GM19023 (cell line): ENCODE measurements around the gene VWC2L.

Source experiments
- ATAC-seq: cut with Tn5 transposase; IDR thresholded peaks from one replicate; pipeline ENCODE4 v1.9.1; 2021; ENCODE audit warnings: mild to moderate bottlenecking, moderate library complexity; ENCODE audit not compliant: unreplicated experiment

The VWC2L gene

GRCh38 chr2:214533541-214533940 is 122.7 kb downstream of the VWC2L start:
- ATAC-seq, result no peak

GRCh38 chr2:214536625-214537024 is 125.8 kb downstream of the VWC2L start:
- ATAC-seq, result no peak

GRCh38 chr2:214537929-214538328 is 127.1 kb downstream of the VWC2L start:
- ATAC-seq, result no peak

DNA sequence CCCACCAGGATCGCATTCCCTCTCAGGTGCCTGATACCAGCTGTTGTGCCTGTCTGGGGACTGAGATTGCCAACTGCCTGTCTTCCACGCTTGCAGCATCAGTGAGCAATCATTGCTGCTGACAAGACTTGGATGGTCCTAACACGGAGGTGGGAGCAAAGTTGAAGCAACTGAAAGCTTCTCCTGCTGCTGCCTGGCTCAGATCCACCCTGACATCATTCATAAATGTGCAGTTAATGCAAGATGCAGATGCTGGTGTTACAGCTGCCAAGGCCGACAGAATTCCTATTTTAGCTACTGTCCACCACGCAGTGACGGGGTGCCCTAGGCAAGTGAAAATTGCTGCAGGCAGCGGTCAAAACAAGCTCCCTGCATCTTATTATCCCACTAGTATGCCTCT is 131.4 kb downstream of the VWC2L start:
- ATAC-seq, result no peak

DNA sequence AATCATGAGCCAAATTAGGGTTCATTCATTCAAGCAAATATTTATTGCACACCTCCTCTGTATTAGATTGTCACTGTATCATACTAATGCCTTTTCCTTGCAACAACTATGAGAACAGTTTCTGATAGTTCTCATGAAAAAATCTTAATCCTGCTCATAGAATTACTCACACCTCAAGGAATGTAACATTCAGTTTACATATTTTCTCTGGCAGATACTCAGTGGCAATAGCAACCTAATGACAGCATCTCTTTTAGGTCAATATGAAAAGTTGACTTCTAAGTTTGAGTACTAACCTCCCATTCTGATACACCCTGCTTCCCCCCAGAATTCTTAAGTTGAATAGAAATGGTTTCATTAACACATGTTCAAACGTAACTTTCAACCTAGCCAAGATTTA is 132.0 kb downstream of the VWC2L start:
- no peak for ATAC-seq

GRCh38 chr2:214543386-214543955 is 132.6 kb downstream of the VWC2L start:
- ATAC-seq, result no peak

DNA sequence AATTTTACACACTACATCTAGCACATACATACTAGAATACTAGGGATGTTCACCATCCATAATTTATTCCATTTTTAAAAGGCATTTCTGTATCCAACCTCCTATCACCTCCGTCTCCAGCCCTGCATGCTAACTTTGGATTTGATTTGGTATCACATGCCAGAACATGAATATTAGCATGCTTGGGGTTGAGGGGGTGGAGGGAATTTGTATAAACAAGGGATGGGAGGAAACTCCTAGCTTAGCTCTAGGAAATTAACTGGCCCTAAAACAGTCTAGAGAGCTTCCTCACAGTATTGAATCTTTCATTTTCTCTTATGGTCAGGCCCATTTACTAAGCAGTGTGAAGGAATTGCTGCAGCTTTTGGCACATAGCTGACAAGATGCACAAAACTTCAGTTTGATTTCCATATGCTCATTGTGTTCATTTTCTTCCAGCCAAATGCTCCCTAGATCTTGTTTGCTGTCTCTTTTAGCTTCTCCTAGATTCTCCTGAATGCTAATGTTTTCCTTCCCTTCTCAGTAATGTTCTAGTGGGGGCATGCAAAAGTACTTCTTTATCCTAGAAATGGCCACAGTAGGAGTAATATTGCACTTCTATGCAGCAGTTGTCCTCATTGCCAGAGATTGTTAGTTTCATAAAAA is 135.2 kb downstream of the VWC2L start:
- no peak for ATAC-seq

DNA sequence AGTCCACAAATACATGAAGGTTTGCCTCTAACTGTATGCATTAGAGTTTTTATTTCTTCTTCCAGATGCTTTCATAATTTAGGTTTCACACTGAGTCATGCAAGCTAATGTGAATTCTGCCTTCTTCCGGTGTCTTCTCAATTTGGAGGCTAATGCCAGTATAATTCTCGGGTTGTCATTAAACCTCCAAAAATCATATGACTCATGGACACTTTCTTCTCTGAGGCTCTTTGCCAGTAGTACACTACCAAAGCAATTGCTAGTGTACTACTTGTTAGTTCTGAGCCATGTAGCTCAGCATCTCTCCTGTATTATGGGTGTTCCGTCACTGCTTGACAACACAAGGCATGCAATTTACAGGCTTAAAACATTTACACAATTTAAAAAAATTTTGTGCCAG is 137.1 kb downstream of the VWC2L start:
- ATAC-seq, result no peak

DNA sequence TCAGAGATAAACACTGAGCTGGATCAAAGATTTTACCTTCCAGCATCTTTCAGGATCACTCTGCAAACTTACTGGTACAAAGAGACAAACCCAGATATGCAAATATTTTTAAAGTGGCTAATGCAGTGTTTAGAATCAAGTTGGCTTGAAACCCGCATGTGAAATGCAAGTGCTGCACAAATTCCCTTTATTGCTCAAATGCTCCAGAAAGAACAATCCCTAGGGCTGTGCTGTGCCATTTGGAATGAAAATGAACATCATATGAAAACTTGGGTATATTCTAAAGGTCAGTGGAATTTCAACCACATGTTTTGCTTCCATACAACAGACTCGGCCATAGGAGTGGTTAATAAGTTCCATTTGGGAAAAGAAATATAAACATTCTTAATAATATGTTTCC is 139.1 kb downstream of the VWC2L start:
- no peak for ATAC-seq

DNA sequence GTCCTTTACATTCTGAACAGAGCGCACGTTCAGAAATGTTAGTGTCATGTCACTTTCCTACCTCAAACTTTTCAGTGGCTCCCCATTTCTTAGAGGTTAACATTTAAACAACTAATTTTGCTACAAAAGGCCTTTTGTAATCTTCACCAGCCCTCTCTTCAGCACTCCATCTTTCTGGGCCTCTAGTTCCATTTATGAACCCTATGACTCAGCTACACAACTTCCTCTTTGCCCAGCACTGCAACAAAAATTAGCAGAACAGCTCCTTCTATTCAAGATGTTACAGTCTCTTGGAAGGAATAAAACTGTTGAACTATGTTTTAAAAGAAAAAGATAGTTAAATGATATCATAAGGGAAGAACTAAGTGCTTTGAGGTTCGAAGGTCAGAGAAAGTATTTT is 139.9 kb downstream of the VWC2L start:
- no peak for ATAC-seq

- ATAC-seq, result no peak
Measured at GRCh38 chr2:214557884-214558283, 147.0 kb downstream of the VWC2L start.

DNA sequence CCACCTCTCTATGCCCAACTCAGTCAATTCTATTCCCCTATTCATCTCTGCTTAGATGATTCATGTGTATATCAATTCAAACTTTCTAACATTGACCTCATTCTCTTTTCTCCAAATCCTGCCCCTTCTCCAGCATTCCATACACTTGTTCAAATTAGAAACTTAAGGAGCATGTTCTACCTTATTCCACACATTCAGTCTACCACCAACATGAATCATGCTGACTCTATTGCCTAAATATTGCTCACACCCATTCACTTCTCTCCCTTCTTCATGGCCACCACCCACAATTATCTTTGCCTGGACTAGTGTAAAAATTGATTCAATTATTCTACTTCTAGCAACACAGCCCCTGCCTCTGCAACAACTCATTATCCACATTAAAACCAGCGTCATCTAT is 147.5 kb downstream of the VWC2L start:
- no peak for ATAC-seq

DNA sequence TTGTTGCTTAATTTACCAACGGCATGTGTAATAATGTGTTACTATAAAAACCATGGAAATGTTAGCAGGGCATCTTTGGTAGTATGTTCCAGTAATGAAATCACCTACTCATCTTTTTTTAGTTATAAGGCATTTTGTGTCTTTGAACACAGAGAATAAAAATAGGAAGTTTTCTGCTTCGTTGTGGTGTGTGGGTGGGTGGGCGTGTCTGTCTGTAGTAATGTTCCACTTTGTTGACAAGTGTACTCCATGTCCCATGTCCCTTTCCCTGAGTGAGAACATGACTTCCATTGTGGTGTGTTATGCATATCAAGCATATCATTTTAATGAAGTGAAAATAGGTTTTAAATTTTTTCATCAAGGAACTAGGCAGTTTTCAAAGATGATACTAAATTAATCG is 149.3 kb downstream of the VWC2L start:
- ATAC-seq, result no peak

DNA sequence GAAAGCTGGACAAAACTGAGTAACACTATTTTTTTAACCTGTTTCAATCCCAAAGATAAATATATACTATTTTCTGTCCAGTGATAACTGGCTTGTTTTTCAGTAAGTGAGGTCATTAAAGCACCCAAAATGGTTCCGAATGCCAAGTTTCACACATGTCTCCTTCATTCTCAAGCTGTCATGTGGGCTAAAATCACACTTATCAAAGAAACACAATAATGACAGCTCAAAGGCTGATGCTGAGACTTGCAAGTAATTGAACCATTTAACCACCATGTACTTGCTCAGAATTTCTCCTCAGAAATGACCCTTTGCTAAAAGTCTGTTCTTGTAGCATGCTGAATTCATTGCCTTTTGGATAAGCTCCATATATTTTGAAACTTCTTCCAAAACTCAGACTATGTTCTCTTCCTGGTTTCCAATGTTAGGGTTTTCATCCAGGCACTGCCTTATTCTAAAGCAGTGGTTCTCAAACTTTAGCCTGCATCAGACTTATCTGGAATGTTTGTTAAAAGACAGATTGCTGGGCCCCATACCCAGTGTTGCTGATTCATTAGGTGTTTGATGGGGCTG is 149.8 kb downstream of the VWC2L start:
- ATAC-seq, result no peak

DNA sequence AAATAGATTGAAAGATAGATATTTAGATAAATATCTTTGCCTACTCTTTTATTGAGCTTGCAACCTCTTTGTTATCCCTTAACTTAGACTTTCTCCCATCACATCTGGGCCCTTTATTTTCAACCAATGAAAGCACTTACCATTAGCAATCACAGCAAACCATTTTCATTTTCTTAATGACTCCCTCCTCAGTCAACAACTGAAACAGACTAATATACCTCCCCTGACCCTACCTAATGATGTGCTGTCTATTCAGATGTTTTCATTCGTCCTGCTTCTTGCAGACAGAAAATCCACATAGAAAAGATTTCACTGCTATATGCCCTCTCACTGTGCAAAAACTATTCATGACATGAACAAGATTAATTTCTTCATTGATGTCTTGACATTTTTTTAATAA is 154.4 kb downstream of the VWC2L start:
- ATAC-seq, result no peak

GRCh38 chr2:214566457-214566856 is 155.6 kb downstream of the VWC2L start:
- ATAC-seq, result no peak

DNA sequence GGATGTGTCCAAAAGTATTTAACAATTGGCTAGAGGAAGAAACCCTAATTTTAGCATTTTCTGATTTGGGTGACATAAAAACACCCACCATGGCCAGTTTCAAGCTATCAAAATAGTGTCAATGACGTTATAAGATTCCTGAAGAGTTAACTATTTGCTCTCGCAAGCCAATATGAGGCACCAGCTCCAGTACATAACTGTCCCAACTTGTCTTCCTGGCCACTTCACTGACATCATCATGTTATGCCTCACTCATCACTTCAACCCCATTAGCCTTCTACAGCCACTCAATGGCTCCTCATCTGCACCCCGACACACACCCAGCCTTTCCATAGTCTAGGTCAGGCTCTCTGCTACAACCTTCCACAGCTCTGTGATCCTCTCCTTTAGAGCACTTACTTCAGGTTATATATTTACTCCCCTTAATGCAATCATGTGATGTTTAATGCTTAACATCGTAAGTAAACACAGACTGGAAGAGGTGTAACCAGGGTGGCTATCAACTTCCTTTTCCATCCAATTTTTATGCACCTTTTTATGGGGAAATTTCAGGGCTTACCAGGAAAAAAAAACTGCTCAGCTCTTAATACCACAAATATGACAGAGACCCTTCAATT is 158.7 kb downstream of the VWC2L start:
- ATAC-seq, result no peak

DNA sequence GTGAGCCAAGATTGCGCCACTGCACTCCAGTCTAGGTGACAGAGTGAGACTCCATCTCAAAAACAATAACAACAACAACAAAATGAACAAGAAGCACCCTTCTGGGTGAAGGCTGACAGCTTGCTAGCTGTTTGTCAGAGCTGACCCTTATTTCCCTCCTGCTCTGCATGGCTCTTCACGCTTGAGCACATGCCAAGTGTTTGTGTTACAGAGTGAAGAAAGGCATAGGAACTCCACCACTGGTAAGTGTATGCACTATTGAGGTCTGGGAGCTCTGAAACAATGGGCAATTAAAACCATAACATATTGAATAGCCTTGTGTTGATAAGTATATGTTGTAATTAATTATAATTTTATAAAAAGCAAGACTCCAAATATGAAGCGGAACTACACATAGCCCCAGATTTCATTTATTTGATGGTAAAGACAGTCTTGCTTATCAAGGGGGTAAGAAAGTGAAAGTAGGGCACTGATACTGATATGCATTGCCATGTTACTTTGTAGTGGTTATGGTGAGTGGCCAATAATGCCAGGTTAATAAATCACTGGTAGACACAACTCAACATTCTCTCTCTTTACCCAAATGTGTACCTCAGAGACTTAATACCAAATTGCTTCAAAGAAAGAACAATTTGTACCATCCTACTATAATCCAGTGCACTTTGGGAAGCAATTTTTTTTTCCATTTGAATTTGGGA is 163.4 kb downstream of the VWC2L start:
- no peak for ATAC-seq

DNA sequence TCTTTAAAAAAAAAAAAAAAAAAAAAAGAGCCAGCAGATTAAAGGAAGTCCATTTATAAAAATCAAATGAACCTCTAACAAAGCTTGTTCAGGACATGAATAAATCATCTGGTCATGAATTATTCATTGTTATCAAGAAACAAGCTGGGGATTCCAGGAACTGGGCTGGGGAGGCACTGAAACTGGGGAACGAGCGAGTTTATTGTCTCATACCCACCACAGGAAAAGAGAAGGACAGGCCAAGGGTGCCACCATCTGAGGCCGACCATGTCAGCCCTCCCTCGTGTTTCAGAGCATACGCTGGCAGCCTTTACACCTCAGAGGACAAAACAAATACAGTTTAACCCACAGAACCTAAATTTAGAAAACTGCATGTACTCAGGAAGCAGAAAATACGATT is 164.2 kb downstream of the VWC2L start:
- ATAC-seq, result no peak

GRCh38 chr2:214575465-214575864 is 164.6 kb downstream of the VWC2L start:
- no peak for ATAC-seq

DNA sequence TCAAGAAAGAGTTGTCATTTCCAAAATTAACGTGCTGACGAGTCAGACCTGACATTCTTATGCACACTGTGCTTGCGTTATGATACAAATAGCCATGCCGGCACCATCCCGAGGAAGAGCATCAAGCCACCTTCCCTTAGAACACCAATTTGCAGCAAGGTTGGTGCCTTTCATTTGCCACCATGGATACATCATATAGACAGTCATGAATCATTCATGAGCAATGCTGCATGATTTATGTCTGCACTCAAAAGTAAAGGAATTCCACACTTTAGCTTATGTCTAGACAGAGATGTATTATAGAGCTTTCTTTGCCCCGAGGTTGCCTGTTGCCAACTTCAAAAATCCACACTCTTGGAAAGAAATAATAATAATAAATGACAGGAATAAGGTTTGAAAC is 166.9 kb downstream of the VWC2L start:
- ATAC-seq, result no peak

GRCh38 chr2:214578442-214578841 is 167.6 kb downstream of the VWC2L start:
- no peak for ATAC-seq
